ENCODE measurements around the gene USP7. TPM values are rescaled to one million over a fixed set of nuclear protein-coding genes. Genes with fewer than 3 reads are reported as not detected.

The USP7 gene
- total RNA-seq, 1 experiment from 2014 or later = 125 TPM

DNA sequence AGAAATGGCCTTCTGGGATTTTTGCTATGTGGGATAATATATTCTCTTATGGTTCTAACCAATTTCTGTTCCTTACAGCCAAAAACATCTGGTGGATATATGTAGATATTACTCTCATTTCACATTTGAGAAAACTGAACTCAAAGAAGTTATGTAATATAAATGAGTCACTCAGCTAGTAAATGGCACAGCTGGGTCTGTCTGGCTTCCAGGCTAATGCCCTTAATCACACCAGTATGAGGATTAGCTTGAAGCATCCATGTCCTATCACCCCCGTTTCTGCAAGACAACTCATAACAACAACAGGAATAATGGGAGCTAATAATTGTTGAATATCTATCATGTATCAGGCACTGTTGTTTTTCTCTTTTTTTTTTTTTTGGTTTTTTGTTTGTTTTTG, 34.4 kb upstream of the USP7 start:
- Histone ChIP-seq H3K27ac (ENCODE audit: low read length) (no peak overlapping the region), H3K4me1 (ENCODE audit: control insufficient read depth, insufficient read depth, low read length) (no peaks in the 10 kb centered on the region), H3K4me3 (ENCODE audit: low read depth in 2 of 2, low read length in 2 of 2) (no peak overlapping the region), H3K9me3 (ENCODE audit: control insufficient read depth, insufficient read depth, low read depth, low read length) (no peaks in the 10 kb centered on the region), H3K36me3 (ENCODE audit: control insufficient read depth, insufficient read depth, low read length) (no peaks in the 10 kb centered on the region), H3K27me3 (ENCODE audit: control insufficient read depth, insufficient read depth, low read length) (no peaks in the 10 kb centered on the region)
- no TSS peak for BruUV-seq (replicated peaks)
- intact Hi-C loops (cut with micrococcal nuclease; ENCODE audit: unreplicated experiment) = no loop called here
- DNase-seq (ENCODE audit: low read depth, low spot score) = no peak
- CTCF ChIA-PET = interaction anchor here (0.7 to 2.5 kb wide), 2 partner anchors 10 to 17 kb away, joined by 3 to 9 read pairs; no protein-coding TSS in a partner anchor
- no peak for TF ChIP-seq TCF7L2 (IDR thresholded peaks at IDR 0.05; ENCODE audit: low read depth, low read length)
- no peak for TF ChIP-seq SIN3A (IDR thresholded peaks at IDR 0.05; ENCODE audit: borderline replicate concordance, insufficient read depth, low read depth, low read length)
- TF ChIP-seq, protein P1, sequence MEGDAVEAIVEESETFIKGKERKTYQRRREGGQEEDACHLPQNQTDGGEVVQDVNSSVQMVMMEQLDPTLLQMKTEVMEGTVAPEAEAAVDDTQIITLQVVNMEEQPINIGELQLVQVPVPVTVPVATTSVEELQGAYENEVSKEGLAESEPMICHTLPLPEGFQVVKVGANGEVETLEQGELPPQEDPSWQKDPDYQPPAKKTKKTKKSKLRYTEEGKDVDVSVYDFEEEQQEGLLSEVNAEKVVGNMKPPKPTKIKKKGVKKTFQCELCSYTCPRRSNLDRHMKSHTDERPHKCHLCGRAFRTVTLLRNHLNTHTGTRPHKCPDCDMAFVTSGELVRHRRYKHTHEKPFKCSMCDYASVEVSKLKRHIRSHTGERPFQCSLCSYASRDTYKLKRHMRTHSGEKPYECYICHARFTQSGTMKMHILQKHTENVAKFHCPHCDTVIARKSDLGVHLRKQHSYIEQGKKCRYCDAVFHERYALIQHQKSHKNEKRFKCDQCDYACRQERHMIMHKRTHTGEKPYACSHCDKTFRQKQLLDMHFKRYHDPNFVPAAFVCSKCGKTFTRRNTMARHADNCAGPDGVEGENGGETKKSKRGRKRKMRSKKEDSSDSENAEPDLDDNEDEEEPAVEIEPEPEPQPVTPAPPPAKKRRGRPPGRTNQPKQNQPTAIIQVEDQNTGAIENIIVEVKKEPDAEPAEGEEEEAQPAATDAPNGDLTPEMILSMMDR (IDR thresholded peaks at IDR 0.05) = no peak
- TF ChIP-seq POLR2AphosphoS5 (IDR thresholded peaks at IDR 0.05; ENCODE audit: low read depth, low read length) = no peak
- TF ChIP-seq, protein P2, sequence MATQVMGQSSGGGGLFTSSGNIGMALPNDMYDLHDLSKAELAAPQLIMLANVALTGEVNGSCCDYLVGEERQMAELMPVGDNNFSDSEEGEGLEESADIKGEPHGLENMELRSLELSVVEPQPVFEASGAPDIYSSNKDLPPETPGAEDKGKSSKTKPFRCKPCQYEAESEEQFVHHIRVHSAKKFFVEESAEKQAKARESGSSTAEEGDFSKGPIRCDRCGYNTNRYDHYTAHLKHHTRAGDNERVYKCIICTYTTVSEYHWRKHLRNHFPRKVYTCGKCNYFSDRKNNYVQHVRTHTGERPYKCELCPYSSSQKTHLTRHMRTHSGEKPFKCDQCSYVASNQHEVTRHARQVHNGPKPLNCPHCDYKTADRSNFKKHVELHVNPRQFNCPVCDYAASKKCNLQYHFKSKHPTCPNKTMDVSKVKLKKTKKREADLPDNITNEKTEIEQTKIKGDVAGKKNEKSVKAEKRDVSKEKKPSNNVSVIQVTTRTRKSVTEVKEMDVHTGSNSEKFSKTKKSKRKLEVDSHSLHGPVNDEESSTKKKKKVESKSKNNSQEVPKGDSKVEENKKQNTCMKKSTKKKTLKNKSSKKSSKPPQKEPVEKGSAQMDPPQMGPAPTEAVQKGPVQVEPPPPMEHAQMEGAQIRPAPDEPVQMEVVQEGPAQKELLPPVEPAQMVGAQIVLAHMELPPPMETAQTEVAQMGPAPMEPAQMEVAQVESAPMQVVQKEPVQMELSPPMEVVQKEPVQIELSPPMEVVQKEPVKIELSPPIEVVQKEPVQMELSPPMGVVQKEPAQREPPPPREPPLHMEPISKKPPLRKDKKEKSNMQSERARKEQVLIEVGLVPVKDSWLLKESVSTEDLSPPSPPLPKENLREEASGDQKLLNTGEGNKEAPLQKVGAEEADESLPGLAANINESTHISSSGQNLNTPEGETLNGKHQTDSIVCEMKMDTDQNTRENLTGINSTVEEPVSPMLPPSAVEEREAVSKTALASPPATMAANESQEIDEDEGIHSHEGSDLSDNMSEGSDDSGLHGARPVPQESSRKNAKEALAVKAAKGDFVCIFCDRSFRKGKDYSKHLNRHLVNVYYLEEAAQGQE (IDR thresholded peaks at IDR 0.05; ENCODE audit: insufficient read depth in 1 of 2, low read depth in 2 of 2, low read length in 1 of 2) = no peak
- no peak for ATAC-seq
- in situ Hi-C loops (cut with HindIII; ENCODE audit: low pct_unique_long_range_greater_than_20kb, low sequenced_read_pairs) = no loop called here
- POLR2A ChIA-PET = no interaction called here

DNA sequence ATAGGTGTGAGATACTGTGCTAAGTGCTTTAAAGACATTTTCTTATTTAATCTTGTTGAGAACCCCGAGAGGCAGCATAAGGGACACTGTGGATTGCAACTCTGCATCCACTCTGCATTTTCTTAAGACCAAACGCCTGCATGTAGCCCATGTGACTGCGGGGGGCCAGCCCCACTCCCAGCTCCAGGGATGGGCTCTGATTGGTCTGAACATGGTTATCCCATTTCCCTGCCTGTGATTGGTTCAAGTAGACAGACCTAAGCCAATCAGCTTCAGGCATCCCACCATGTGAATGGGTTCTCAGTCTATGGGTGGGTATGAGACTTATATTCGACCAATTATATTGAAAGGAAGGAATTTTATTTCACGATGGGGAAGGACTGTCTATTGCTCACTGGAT, 33.2 kb upstream of the USP7 start:
- no peaks in the 10 kb centered on the region for H3K4me1 ChIP-seq (ENCODE audit: control insufficient read depth, insufficient read depth, low read length)
- POLR2A ChIA-PET = no interaction called here
- in situ Hi-C loops (cut with HindIII; ENCODE audit: low pct_unique_long_range_greater_than_20kb, low sequenced_read_pairs) = no loop called here
- no TSS peak for BruUV-seq (replicated peaks)
- no peaks in the 10 kb centered on the region for H3K9me3 ChIP-seq (ENCODE audit: control insufficient read depth, insufficient read depth, low read depth, low read length)
- DNase-seq (ENCODE audit: low read depth, low spot score) (no peak), ATAC-seq (no peak)
- CTCF ChIA-PET = no interaction called here
- no peak overlapping the region for H3K4me3 ChIP-seq (ENCODE audit: low read depth in 2 of 2, low read length in 2 of 2)
- no peak overlapping the region for H3K27ac ChIP-seq (ENCODE audit: low read length)
- TF ChIP-seq TCF7L2 (IDR thresholded peaks at IDR 0.05; ENCODE audit: low read depth, low read length) (no peak), SIN3A (IDR thresholded peaks at IDR 0.05; ENCODE audit: borderline replicate concordance, insufficient read depth, low read depth, low read length) (no peak), POLR2AphosphoS5 (IDR thresholded peaks at IDR 0.05; ENCODE audit: low read depth, low read length) (no peak)
- TF ChIP-seq, protein P2 (IDR thresholded peaks at IDR 0.05; ENCODE audit: insufficient read depth in 1 of 2, low read depth in 2 of 2, low read length in 1 of 2) = no peak
- TF ChIP-seq, protein P1 (IDR thresholded peaks at IDR 0.05) = no peak
- H3K27me3 ChIP-seq (ENCODE audit: control insufficient read depth, insufficient read depth, low read length) = no peaks in the 10 kb centered on the region
- intact Hi-C loops (cut with micrococcal nuclease; ENCODE audit: unreplicated experiment) = no loop called here
- H3K36me3 ChIP-seq (ENCODE audit: control insufficient read depth, insufficient read depth, low read length) = no peaks in the 10 kb centered on the region

Measured in Panc1 (cell line).